Vagina (tissue), 2 donors: ENCODE measurements around the gene C17orf100.

ENCODE experiments used
- POLR2A ChIP-seq, 2 donors: fragments of 450-650 bp; IDR thresholded peaks; one replicate each; pipeline ENCODE4 v1.6.1; 2017; ENCODE audit warnings: antibody characterized with exemption in 2 of 2, mild to moderate bottlenecking in 2 of 2, moderate library complexity in 2 of 2
- TF ChIP-seq, protein P1 (sequence below), 3 experiments: fragments of 450-650 bp in 2 of 3; fragments of 200-600 bp in 1 of 3; sonication (generic) in 1 of 3; IDR thresholded peaks; one replicate each; pipeline ENCODE4 v1.5.1; 2017 to 2019; ENCODE audit warnings: antibody characterized with exemption in 3 of 3, mild to moderate bottlenecking in 2 of 3, moderate library complexity in 2 of 3

DNA sequence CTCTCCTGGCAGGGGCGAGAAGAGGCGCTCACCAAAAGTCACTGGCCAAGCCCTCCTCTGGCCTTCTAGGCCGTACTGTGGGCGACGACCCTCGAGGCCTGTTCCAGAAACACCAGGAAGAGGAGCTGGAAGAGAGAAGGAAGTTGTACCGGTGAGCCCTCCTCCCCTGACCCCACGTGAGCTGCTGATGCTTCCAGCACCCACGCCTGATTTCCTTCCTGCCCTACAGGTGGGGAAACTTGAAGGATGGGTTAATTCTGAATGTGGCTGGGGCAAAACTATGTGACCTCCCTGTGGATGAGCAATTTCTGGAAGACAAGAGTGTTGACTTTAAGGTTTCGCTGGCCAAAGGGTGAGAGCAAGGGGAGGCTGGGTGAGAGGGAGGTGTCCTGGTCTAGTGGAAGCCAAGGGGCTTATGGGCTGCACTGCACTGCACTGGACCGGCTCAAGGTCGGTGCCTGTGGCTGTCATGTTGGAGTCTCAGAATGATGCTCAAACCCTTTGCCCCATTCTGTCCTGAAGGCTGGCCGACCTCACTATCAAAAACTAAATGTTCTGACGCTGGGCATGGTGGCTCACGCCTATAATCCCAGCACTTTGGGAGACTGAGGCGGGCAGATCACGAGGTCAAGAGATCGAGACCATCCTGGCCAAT, 6.2 kb downstream of the C17orf100 start:
- TF ChIP-seq, protein P1, sequence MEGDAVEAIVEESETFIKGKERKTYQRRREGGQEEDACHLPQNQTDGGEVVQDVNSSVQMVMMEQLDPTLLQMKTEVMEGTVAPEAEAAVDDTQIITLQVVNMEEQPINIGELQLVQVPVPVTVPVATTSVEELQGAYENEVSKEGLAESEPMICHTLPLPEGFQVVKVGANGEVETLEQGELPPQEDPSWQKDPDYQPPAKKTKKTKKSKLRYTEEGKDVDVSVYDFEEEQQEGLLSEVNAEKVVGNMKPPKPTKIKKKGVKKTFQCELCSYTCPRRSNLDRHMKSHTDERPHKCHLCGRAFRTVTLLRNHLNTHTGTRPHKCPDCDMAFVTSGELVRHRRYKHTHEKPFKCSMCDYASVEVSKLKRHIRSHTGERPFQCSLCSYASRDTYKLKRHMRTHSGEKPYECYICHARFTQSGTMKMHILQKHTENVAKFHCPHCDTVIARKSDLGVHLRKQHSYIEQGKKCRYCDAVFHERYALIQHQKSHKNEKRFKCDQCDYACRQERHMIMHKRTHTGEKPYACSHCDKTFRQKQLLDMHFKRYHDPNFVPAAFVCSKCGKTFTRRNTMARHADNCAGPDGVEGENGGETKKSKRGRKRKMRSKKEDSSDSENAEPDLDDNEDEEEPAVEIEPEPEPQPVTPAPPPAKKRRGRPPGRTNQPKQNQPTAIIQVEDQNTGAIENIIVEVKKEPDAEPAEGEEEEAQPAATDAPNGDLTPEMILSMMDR (IDR thresholded peaks at IDR 0.05) = no peak
- TF ChIP-seq POLR2A (IDR thresholded peaks at IDR 0.05) = no peak
